Tibial nerve (tissue), 4 donors: ENCODE data around the gene NRG2. TPM values are rescaled to one million over a fixed set of nuclear protein-coding genes. Genes with fewer than 3 reads are reported as not detected.

Experiments
- DNase-seq, 2 donors: peaks; one replicate each; pipeline ENCODE4 v3.0.0-alpha.2; 2019; ENCODE audit warnings: low spot score in 2 of 2
- H3K27ac ChIP-seq, 4 donors: fragments of 200-600 bp; sonication (generic) in 3 of 4; one replicate each; pipeline ENCODE4 v1.5.1; 2017 to 2019; ENCODE audit warnings: mild to moderate bottlenecking in 1 of 4
- H3K27me3 ChIP-seq, 2 donors: fragments of 200-600 bp; sonication (generic) in 1 of 2; one replicate each; pipeline versions ENCODE4 v1.5.1 to v1.6.0; 2017 to 2019
- H3K36me3 ChIP-seq, 3 donors: fragments of 200-600 bp; sonication (generic); one replicate each; pipeline ENCODE4 v1.5.1; 2018 to 2019
- H3K4me1 ChIP-seq, 4 donors: fragments of 200-600 bp; sonication (generic) in 3 of 4; one replicate each; pipeline ENCODE4 v1.5.1; 2017 to 2019
- H3K4me3 ChIP-seq, 4 donors: fragments of 200-600 bp; sonication (generic) in 3 of 4; one replicate each; pipeline ENCODE4 v1.5.1; 2017 to 2019; ENCODE audit warnings: mild to moderate bottlenecking in 1 of 4, moderate library complexity in 1 of 4
- H3K9me3 ChIP-seq, 4 donors: fragments of 200-600 bp; sonication (generic) in 3 of 4; one replicate each; pipeline ENCODE4 v1.5.1; 2017 to 2019
- EP300 ChIP-seq, 2 donors: sonication (generic); formaldehyde crosslinking; IDR thresholded peaks; one replicate each; pipeline ENCODE4 v1.6.1; 2017; ENCODE audit warnings: antibody characterized with exemption in 2 of 2, mild to moderate bottlenecking in 1 of 2
- POLR2A ChIP-seq, 2 donors: fragments of 450-650 bp; IDR thresholded peaks; one replicate each; pipeline ENCODE4 v1.6.1; 2017; ENCODE audit warnings: antibody characterized with exemption in 2 of 2, mild to moderate bottlenecking in 2 of 2, moderate library complexity in 2 of 2
- WGBS, 2 donors: methylation state at CpG; one replicate each; pipeline ENCODE4 v1.1.5; 2018; 5-methylcytosine and 5-hydroxymethylcytosine counted together
- total RNA-seq, 4 donors: library from RNA; depleted of rRNA; stranded (reverse); fragments of >200 nt; gene quantifications; one replicate each; pipeline ENCODE4 v1.1.0, GENCODE V29; 2016
- TF ChIP-seq, protein P1 (sequence below), 5 experiments: fragments of 200-600 bp in 3 of 5; fragments of 450-650 bp in 2 of 5; sonication (generic) in 3 of 5; IDR thresholded peaks; one replicate each; pipeline ENCODE4 v1.5.1; 2016 to 2019; ENCODE audit warnings: antibody characterized with exemption in 5 of 5, mild to moderate bottlenecking in 3 of 5, moderate library complexity in 2 of 5

The NRG2 gene
- total RNA-seq, 4 donors from 2014 or later = 2.0 to 5.1 (median 3.4) TPM

DNA sequence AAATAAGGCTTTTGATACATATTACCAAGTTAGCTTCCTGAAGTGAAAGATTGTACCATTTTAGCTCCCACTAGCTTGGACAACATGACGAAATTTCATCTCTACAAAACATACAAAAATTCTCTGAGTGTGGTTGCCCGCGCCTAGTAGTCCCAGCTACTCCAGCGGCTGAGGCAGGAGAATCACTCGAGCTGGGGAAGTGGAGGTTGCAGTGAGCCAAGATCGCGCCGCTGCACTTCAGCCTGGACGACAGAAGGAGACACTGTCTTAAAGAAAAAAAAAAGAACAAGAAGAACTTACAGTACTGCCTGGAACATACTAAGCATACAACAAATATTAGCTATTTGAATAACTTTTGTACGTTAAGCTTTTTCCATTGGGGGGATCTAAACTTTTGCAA, 29.7 kb upstream of the NRG2 start:
- 47 to 53% methylated on average over 10 of the region's 10 CpGs for WGBS, 2 donors
- no peak for DNase-seq
- peaks cover 0 to 4% (median 0%) of the 10 kb centered on the region in 4 donors for H3K4me1 ChIP-seq

DNA sequence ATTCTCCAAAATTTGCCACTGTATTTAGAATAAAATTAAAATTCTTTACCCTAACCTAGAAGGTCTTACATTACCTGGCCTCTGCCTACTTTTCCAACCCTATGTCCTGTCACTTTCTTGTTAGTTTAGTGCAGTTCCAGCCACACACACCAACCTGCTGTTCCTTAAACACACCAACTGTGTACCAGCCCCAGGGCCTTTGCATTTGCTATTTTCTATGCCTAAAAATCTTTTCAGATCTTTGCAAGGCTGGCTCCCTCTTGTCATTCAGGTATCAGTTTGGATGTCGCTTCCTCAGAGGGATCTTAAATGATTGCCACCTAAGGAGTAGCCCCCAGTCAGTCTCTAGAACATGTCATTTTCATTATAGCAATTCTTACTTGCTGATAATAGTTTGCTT, 17.7 kb upstream of the NRG2 start:
- WGBS, 2 donors = 70 to 71% methylated on average over 1 of the region's 1 CpG
- H3K27ac ChIP-seq = no peak overlapping the region
- H3K27me3 ChIP-seq = peaks cover 0 to 34% of the 10 kb centered on the region in 2 donors
- H3K36me3 ChIP-seq = no peaks in the 10 kb centered on the region
- no peak for TF ChIP-seq POLR2A (IDR thresholded peaks at IDR 0.05)
- TF ChIP-seq EP300 (IDR thresholded peaks at IDR 0.05) = no peak
- TF ChIP-seq, protein P1, sequence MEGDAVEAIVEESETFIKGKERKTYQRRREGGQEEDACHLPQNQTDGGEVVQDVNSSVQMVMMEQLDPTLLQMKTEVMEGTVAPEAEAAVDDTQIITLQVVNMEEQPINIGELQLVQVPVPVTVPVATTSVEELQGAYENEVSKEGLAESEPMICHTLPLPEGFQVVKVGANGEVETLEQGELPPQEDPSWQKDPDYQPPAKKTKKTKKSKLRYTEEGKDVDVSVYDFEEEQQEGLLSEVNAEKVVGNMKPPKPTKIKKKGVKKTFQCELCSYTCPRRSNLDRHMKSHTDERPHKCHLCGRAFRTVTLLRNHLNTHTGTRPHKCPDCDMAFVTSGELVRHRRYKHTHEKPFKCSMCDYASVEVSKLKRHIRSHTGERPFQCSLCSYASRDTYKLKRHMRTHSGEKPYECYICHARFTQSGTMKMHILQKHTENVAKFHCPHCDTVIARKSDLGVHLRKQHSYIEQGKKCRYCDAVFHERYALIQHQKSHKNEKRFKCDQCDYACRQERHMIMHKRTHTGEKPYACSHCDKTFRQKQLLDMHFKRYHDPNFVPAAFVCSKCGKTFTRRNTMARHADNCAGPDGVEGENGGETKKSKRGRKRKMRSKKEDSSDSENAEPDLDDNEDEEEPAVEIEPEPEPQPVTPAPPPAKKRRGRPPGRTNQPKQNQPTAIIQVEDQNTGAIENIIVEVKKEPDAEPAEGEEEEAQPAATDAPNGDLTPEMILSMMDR (IDR thresholded peaks at IDR 0.05) = no peak
- H3K4me1 ChIP-seq = no peaks in the 10 kb centered on the region
- no peaks in the 10 kb centered on the region for H3K9me3 ChIP-seq
- no peak overlapping the region for H3K4me3 ChIP-seq
- no peak for DNase-seq

More for the DNA sequence above, 29.7 kb upstream of the NRG2 start:
- no peak for TF ChIP-seq POLR2A (IDR thresholded peaks at IDR 0.05)
- TF ChIP-seq EP300 (IDR thresholded peaks at IDR 0.05) = no peak
- TF ChIP-seq, protein P1 (IDR thresholded peaks at IDR 0.05) = no peak
- H3K27ac ChIP-seq = no peak overlapping the region
- no peaks in the 10 kb centered on the region for H3K27me3 ChIP-seq
- H3K9me3 ChIP-seq = no peaks in the 10 kb centered on the region
- no peak overlapping the region for H3K4me3 ChIP-seq
- H3K36me3 ChIP-seq = no peaks in the 10 kb centered on the region

DNA sequence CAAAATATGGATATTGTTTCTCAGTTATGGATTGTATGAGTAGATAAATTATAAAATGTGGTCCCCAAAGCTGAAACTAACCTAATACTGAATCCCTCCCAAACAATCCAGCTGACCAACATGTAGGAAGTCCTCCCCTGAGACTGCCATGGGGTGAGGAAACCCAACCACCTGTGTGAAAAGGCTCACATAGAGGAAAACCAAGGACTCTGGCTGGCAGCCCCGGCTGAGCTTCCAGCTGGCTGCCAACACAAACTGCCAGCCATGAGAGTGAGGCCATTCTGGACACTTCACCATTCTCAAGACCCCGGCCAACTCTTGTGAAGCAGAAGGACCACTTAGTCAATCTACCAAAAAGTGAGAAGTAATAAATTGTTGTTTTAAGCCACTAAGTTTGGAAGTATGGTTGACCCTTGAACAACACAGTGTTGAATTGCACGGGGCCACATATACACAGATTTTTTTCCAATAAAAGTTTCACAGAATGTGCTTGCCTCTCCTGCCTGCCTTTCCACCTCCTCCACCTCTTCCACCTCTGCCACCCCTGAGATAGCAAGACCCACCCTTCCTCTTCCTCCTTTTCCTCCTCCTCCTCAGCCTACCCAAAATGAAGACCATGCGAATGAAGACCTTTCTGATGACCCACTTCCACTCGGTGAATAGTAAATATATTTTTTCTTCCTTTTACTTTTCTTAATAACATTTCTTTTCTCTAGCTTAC, 15.3 kb upstream of the NRG2 start:
- no peaks in the 10 kb centered on the region for H3K36me3 ChIP-seq
- no peak for DNase-seq
- H3K9me3 ChIP-seq = no peaks in the 10 kb centered on the region
- H3K27ac ChIP-seq = no peak overlapping the region
- H3K4me1 ChIP-seq = no peaks in the 10 kb centered on the region
- WGBS, 2 donors = 78 to 89% methylated on average over 5 of the region's 5 CpGs
- H3K27me3 ChIP-seq = peaks cover 0 to 34% of the 10 kb centered on the region in 2 donors
- TF ChIP-seq, protein P1 (IDR thresholded peaks at IDR 0.05) = no peak
- no peak for TF ChIP-seq EP300 (IDR thresholded peaks at IDR 0.05)
- TF ChIP-seq POLR2A (IDR thresholded peaks at IDR 0.05) = no peak
- H3K4me3 ChIP-seq = no peak overlapping the region

DNA sequence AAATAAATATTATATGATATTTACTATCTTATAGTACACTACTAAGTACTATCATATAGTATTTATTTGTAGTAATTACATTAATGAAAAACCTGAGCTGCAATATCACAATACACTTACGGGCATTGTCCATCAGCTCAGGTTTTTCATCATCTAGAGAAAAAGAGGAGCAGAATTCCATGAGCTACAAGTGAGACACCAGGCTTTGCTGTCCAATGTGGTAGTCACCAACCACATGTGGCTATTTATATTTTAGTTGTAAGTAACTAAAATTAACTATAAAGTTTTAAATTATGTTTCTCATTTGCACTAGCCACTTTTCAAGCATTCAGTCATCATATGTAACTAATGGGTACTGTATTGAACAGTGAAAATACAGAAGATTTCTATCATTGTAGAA, 13.8 kb upstream of the NRG2 start:
- H3K27me3 ChIP-seq = peaks cover 0 to 25% of the 10 kb centered on the region in 2 donors
- no peaks in the 10 kb centered on the region for H3K4me1 ChIP-seq
- DNase-seq = no peak
- H3K4me3 ChIP-seq = no peak overlapping the region
- no peak for TF ChIP-seq POLR2A (IDR thresholded peaks at IDR 0.05)
- TF ChIP-seq EP300 (IDR thresholded peaks at IDR 0.05) = no peak
- TF ChIP-seq, protein P1 (IDR thresholded peaks at IDR 0.05) = no peak
- WGBS, 2 donors = 92 to 95% methylated on average over 1 of the region's 1 CpG
- H3K27ac ChIP-seq = no peak overlapping the region
- no peaks in the 10 kb centered on the region for H3K9me3 ChIP-seq
- no peaks in the 10 kb centered on the region for H3K36me3 ChIP-seq

DNA sequence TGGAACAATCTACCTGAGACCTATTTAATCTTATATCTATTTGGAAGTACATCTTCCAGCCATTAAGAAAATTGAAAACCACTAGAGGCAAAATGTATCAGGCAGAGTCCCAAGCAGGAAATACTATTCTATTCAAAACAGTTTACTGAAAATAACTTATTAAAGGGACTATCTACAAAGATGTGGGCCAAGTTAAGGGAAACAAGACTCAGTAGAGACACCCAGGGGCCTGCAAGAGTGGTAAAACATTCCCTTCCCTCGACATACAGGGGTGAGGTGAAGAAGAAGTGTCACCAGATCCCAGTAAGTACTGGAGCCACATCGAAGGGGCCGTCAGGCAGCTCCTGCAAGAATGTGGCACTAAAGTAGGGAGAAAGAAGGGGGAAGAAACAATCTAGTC, 12.1 kb upstream of the NRG2 start:
- Histone ChIP-seq H3K27me3 (peaks cover 0 to 18% of the 10 kb centered on the region in 2 donors), H3K4me1 (no peaks in the 10 kb centered on the region), H3K9me3 (no peaks in the 10 kb centered on the region), H3K36me3 (no peaks in the 10 kb centered on the region), H3K27ac (no peak overlapping the region), H3K4me3 (no peak overlapping the region)
- no peak for TF ChIP-seq POLR2A (IDR thresholded peaks at IDR 0.05)
- TF ChIP-seq EP300 (IDR thresholded peaks at IDR 0.05) = no peak
- TF ChIP-seq, protein P1 (IDR thresholded peaks at IDR 0.05) = no peak
- DNase-seq = no peak
- WGBS, 2 donors = 24 to 28% methylated on average over 3 of the region's 3 CpGs
